H1 (cell line): ENCODE data around the gene TXLNB. TPM values are rescaled to one million over a fixed set of nuclear protein-coding genes. Genes with fewer than 3 reads are reported as not detected.

Experiments used
- CTCF ChIA-PET: fragments of 300-600 bp; sonication (Branson Sonifier 250); formaldehyde crosslinking; loops from one replicate; lab custom pipeline; 2021; ENCODE audit not compliant: partially characterized antibody; lab: Charles Lee
- POLR2A ChIA-PET: fragments of 300-600 bp; sonication (Branson Sonifier 250); formaldehyde crosslinking; loops from one replicate; lab custom pipeline; 2021; ENCODE audit warnings: inconsistent platforms; ENCODE audit not compliant: partially characterized antibody; lab: Charles Lee
- DNase-seq, 2 experiments: peaks; one replicate each; pipeline versions ENCODE4 v3.0.0 to v3.0.0-alpha.2; 2010 to 2022; ENCODE audit warnings: low spot score in 2 of 2, low read depth in 1 of 2, mixed read lengths in 1 of 2
- FAIRE-seq: peaks from 2 replicates; lab custom pipeline; 2011; peaks lifted over from hg19 to GRCh38; lab: Jason Lieb, UNC
- H2AFZ ChIP-seq: 2 replicates; pipeline ENCODE4 v1.8.1; 2012; ENCODE audit warnings: low read length, inconsistent platforms
- H2AK5ac ChIP-seq: 2 replicates; pipeline ENCODE4 v1.6.1; 2013; ENCODE audit warnings: low read depth, low read length
- H2BK120ac ChIP-seq: replicated peaks from 2 replicates; pipeline ENCODE3; 2013; ENCODE audit warnings: low read depth, low read length, inconsistent platforms
- H2BK12ac ChIP-seq: 2 replicates; pipeline ENCODE4 v1.6.1; 2013; ENCODE audit warnings: low read depth, low read length
- H2BK15ac ChIP-seq: 2 replicates; pipeline ENCODE4 v1.6.1; 2013; ENCODE audit warnings: low read length
- H2BK20ac ChIP-seq: 2 replicates; pipeline ENCODE4 v1.6.1; 2013; ENCODE audit warnings: low read length
- H2BK5ac ChIP-seq: 2 replicates; pipeline ENCODE4 v1.6.1; 2013; ENCODE audit warnings: low read depth, low read length
- H3K14ac ChIP-seq: 2 replicates; pipeline ENCODE4 v1.6.1; 2013; ENCODE audit warnings: inconsistent platforms; ENCODE audit not compliant: insufficient read length
- H3K18ac ChIP-seq: 2 replicates; pipeline ENCODE4 v1.6.1; 2013; ENCODE audit warnings: low read length; ENCODE audit errors: extremely low read depth
- H3K23ac ChIP-seq: 2 replicates; pipeline ENCODE4 v1.6.1; 2013; ENCODE audit warnings: inconsistent platforms; ENCODE audit not compliant: insufficient read length
- H3K23me2 ChIP-seq: 2 replicates; pipeline ENCODE4 v1.6.1; 2013; ENCODE audit warnings: low read depth, low read length
- H3K27ac ChIP-seq: 2 replicates; pipeline ENCODE4 v1.6.1; 2011; ENCODE audit warnings: low read depth, low read length, inconsistent platforms
- H3K27me3 ChIP-seq, 4 experiments: replicated peaks in 1 of 4; 1 replicate in 1 of 4; 2 replicates in 3 of 4; pipeline versions ENCODE4 v1.6.1 to v1.8.1; 2011 to 2013; ENCODE audit warnings: low read length in 3 of 4, mild to moderate bottlenecking in 3 of 4, inconsistent platforms in 2 of 4, mixed read lengths in 2 of 4, moderate library complexity in 1 of 4; ENCODE audit not compliant: control insufficient read depth in 3 of 4, insufficient read depth in 3 of 4; ENCODE audit errors: extremely low read depth in 1 of 4
- H3K36me3 ChIP-seq, 4 experiments: 2 replicates each; pipeline versions ENCODE4 v1.6.1 to v1.8.1; 2011 to 2013; ENCODE audit warnings: mild to moderate bottlenecking in 4 of 4, low read length in 3 of 4, moderate library complexity in 2 of 4, control low read depth in 1 of 4, inconsistent platforms in 1 of 4; ENCODE audit not compliant: insufficient read depth in 4 of 4, control insufficient read depth in 2 of 4
- H3K4ac ChIP-seq: replicated peaks from 2 replicates; pipeline ENCODE3; 2013; ENCODE audit warnings: low read length, low read depth, mixed read lengths, inconsistent platforms; ENCODE audit not compliant: insufficient read length
- H3K4me1 ChIP-seq, 4 experiments: replicated peaks in 1 of 4; 1 replicate in 1 of 4; 2 replicates in 3 of 4; pipeline versions ENCODE4 v1.6.1 to v1.8.1; 2011 to 2013; ENCODE audit warnings: low read length in 3 of 4, inconsistent platforms in 2 of 4, mixed read lengths in 1 of 4; ENCODE audit not compliant: insufficient read depth in 4 of 4, control insufficient read depth in 3 of 4
- H3K4me2 ChIP-seq, 2 experiments: 2 replicates each; pipeline versions ENCODE4 v1.6.1 to v1.8.1; 2011 to 2013; ENCODE audit warnings: low read depth in 2 of 2, low read length in 2 of 2, control low read depth in 1 of 2, inconsistent platforms in 1 of 2, mild to moderate bottlenecking in 1 of 2; ENCODE audit not compliant: insufficient read depth in 1 of 2
- H3K4me3 ChIP-seq, 4 experiments: fragments of 200-600, 300-600 bp in 1 of 4; sonication (generic), shearing (Covaris generic), sonication (Bioruptor Twin) in 1 of 4; 2 replicates each; pipeline versions ENCODE4 v1.5.1 to v1.8.1; 2011 to 2016; ENCODE audit warnings: low read length in 4 of 4, low read depth in 3 of 4, control low read depth in 2 of 4, inconsistent platforms in 2 of 4, mild to moderate bottlenecking in 2 of 4, mixed read lengths in 1 of 4, moderate library complexity in 1 of 4; ENCODE audit not compliant: insufficient read depth in 2 of 4; ENCODE audit errors: extremely low read depth in 1 of 4
- H3K56ac ChIP-seq: replicated peaks from 2 replicates; pipeline ENCODE3; 2013; ENCODE audit warnings: low read depth, mild to moderate bottlenecking, mixed read lengths, low read length, inconsistent platforms; ENCODE audit not compliant: insufficient read length
- H3K79me1 ChIP-seq: 2 replicates; pipeline ENCODE4 v1.6.1; 2013; ENCODE audit warnings: low read depth, low read length, control low read depth
- H3K79me2 ChIP-seq, 2 experiments: 2 replicates each; pipeline versions ENCODE4 v1.6.1 to v1.8.1; 2012 to 2013; ENCODE audit warnings: low read length in 2 of 2, mild to moderate bottlenecking in 2 of 2, inconsistent platforms in 1 of 2; ENCODE audit not compliant: insufficient read depth in 2 of 2, control insufficient read depth in 1 of 2
- H3K9ac ChIP-seq, 4 experiments: replicated peaks in 1 of 4; 1 replicate in 1 of 4; 2 replicates in 3 of 4; pipeline versions ENCODE4 v1.6.1 to v1.8.1; 2011 to 2013; ENCODE audit warnings: low read depth in 3 of 4, low read length in 3 of 4, control low read depth in 2 of 4, mild to moderate bottlenecking in 2 of 4, moderate library complexity in 2 of 4, inconsistent platforms in 1 of 4; ENCODE audit errors: extremely low read depth in 1 of 4
- H3K9me3 ChIP-seq, 2 experiments: 2 replicates each; pipeline versions ENCODE4 v1.6.1 to v1.8.1; 2012 to 2013; ENCODE audit warnings: mild to moderate bottlenecking in 2 of 2, moderate library complexity in 2 of 2, control low read depth in 1 of 2, inconsistent platforms in 1 of 2, low read depth in 1 of 2, low read length in 1 of 2, mixed read lengths in 1 of 2; ENCODE audit not compliant: insufficient read depth in 2 of 2
- H4K20me1 ChIP-seq, 2 experiments: replicated peaks in 1 of 2; 2 replicates each; pipeline versions ENCODE3 to v1.8.1; 2011 to 2013; ENCODE audit warnings: inconsistent platforms in 2 of 2, low read length in 2 of 2, mild to moderate bottlenecking in 1 of 2; ENCODE audit not compliant: insufficient read depth in 2 of 2, control insufficient read depth in 1 of 2
- H4K5ac ChIP-seq: 2 replicates; pipeline ENCODE4 v1.6.1; 2013; ENCODE audit warnings: low read length, low read depth, mixed read lengths, inconsistent platforms; ENCODE audit not compliant: insufficient read length
- H4K8ac ChIP-seq: 2 replicates; pipeline ENCODE4 v1.8.0; 2013; ENCODE audit warnings: mild to moderate bottlenecking, moderate library complexity, low read length, inconsistent platforms; ENCODE audit not compliant: insufficient read depth; ENCODE audit errors: extremely low read depth
- H4K91ac ChIP-seq: replicated peaks from 2 replicates; pipeline ENCODE3; 2013; ENCODE audit warnings: low read length, mixed read lengths, inconsistent platforms; ENCODE audit not compliant: insufficient read length
- CTCF ChIP-seq, 3 experiments: IDR thresholded peaks; 1 replicate in 2 of 3; 2 replicates in 1 of 3; pipeline versions ENCODE4 v1.5.1 to v1.6.1; 2011; ENCODE audit warnings: low read length in 3 of 3, mild to moderate bottlenecking in 3 of 3, inconsistent platforms in 2 of 3, low read depth in 1 of 3, moderate library complexity in 1 of 3; ENCODE audit not compliant: insufficient read depth in 1 of 3; ENCODE audit errors: control extremely low read depth in 1 of 3
- E2F6 ChIP-seq: IDR thresholded peaks from 2 replicates; pipeline ENCODE4 v1.6.1; 2012; ENCODE audit warnings: inconsistent platforms
- HDAC6 ChIP-seq: IDR thresholded peaks from one replicate; pipeline ENCODE4 v1.7.1; 2012; ENCODE audit warnings: low read depth, mild to moderate bottlenecking, inconsistent platforms, low read length, moderate library complexity
- KDM5A ChIP-seq: fragments of 200-600 bp; IDR thresholded peaks from 2 replicates; pipeline ENCODE4 v1.7.1; 2012; ENCODE audit warnings: mild to moderate bottlenecking, low read length, inconsistent platforms, mixed read lengths
- RAD21 ChIP-seq, 2 experiments: IDR thresholded peaks in 1 of 2; conservative IDR thresholded peaks in 1 of 2; 2 replicates each; pipeline ENCODE4 v1.6.1; 2011; ENCODE audit warnings: low read depth in 2 of 2, low read length in 2 of 2, improper control_type of control experiment in 1 of 2, inconsistent platforms in 1 of 2, mild to moderate bottlenecking in 1 of 2, moderate library complexity in 1 of 2
- RBBP5 ChIP-seq: IDR thresholded peaks from 2 replicates; pipeline ENCODE4 v1.7.1; 2012; ENCODE audit warnings: low read depth, mild to moderate bottlenecking, inconsistent platforms, low read length, moderate library complexity, borderline replicate concordance
- RNF2 ChIP-seq: fragments of 200-900, 300-1000 bp; sonication (generic); IDR thresholded peaks from 2 replicates; pipeline ENCODE4 v1.7.1; 2016; ENCODE audit warnings: borderline replicate concordance, low read depth, mild to moderate bottlenecking, antibody characterized with exemption, low read length; ENCODE audit not compliant: poor library complexity, severe bottlenecking; ENCODE audit errors: missing control alignments
- SIN3A ChIP-seq, 2 experiments: IDR thresholded peaks in 1 of 2; conservative IDR thresholded peaks in 1 of 2; 2 replicates each; pipeline ENCODE4 v1.6.1; 2011 to 2012; ENCODE audit warnings: low read length in 2 of 2, improper control_type of control experiment in 1 of 2, low read depth in 1 of 2, mild to moderate bottlenecking in 1 of 2
- TBP ChIP-seq: IDR thresholded peaks from 2 replicates; pipeline ENCODE4 v1.6.1; 2011; ENCODE audit warnings: low read depth, low read length, improper control_type of control experiment
- WGBS, 2 experiments: shearing (Covaris generic) in 1 of 2; methylation state at CpG; one replicate each; pipeline versions ENCODE4 v1.1.6 to v1.1.7; 2013 to 2015; ENCODE audit warnings: low lambda C conversion rate in 2 of 2, mixed read lengths in 2 of 2, inconsistent platforms in 1 of 2, low coverage in 1 of 2, missing lambda C conversion rate in 1 of 2; ENCODE audit not compliant: insufficient replicate concordance in 2 of 2, insufficient coverage in 1 of 2, insufficient read length in 1 of 2; ENCODE audit errors: extremely low coverage in 1 of 2, missing lambda C conversion rate in 1 of 2; 5-methylcytosine and 5-hydroxymethylcytosine counted together
- polyA plus RNA-seq, 7 experiments: library from polyadenylated mRNA; depleted of rRNA in 3 of 7; stranded (reverse) in 5 of 7; unstranded in 2 of 7; fragments of >200 nt in 5 of 7; fragments of 200-250 nt in 2 of 7; gene quantifications; 1 replicate in 5 of 7; 2 replicates in 1 of 7; 4 replicates in 1 of 7; pipeline versions ENCODE4 v1.2.1 to v1.2.3, GENCODE V29; 2011 to 2013; ENCODE audit warnings: missing spikeins in 2 of 7, mixed read lengths in 2 of 7
- total RNA-seq: library from RNA; stranded (reverse); fragmentation: NEBNext Ultra II Directional; extraction: Animal tissue kit (Norgen Biotek cat#: 25700); gene quantifications from 2 replicates; pipeline ENCODE4 v1.2.1, GENCODE V29; 2021

TXLNB gene
- total and polyA plus RNA-seq, 2 of the 8 experiments (the other 6 are each of a cell fraction or from before 2014, with no cell fraction given) = 0.05 to 0.17 TPM

GRCh38 chr6:139290787-139291311 lies 949 bp downstream of the TXLNB start:
- FAIRE-seq (no peak), DNase-seq (no peak)
- H3K79me2 ChIP-seq = no peaks in the 10 kb centered on the region
- 0 out of 4 replicates have a peak, but pooled peaks cover 0 to 3% of the 10 kb centered on the region in 2 experiments for H3K9me3 ChIP-seq
- no peak overlapping the region for H3K4ac ChIP-seq
- H3K27me3 ChIP-seq = no peaks in the 10 kb centered on the region
- H3K14ac ChIP-seq = no peak overlapping the region
- H2BK120ac ChIP-seq = no peak overlapping the region
- H2BK20ac ChIP-seq = no peak overlapping the region
- no peak overlapping the region for H3K18ac ChIP-seq
- ChIA-PET POLR2A (no interaction called here), CTCF (no interaction called here)
- H3K23me2 ChIP-seq = no peaks in the 10 kb centered on the region
- no peak overlapping the region for H2BK5ac ChIP-seq
- H3K4me3 ChIP-seq = no peak overlapping the region
- 91% methylated on average over 5 of the region's 5 CpGs; no CpG with 5 or more reads in 1 of the 2 experiments for WGBS, 2 experiments
- no peaks in the 10 kb centered on the region for H3K36me3 ChIP-seq
- H4K20me1 ChIP-seq = no peaks in the 10 kb centered on the region
- no peak overlapping the region for H2AK5ac ChIP-seq
- H4K91ac ChIP-seq = no peak overlapping the region
- peaks cover 2 to 6% (median 5%) of the 10 kb centered on the region in 4 experiments; a peak in 4 of 7 replicates for H3K4me1 ChIP-seq
- no peak overlapping the region for H2AFZ ChIP-seq
- no peak overlapping the region for H3K23ac ChIP-seq
- H3K79me1 ChIP-seq = no peaks in the 10 kb centered on the region
- H2BK15ac ChIP-seq = no peak overlapping the region
- no peak overlapping the region for H3K27ac ChIP-seq
- H3K56ac ChIP-seq = no peak overlapping the region
- H4K8ac ChIP-seq = no peak overlapping the region
- H4K5ac ChIP-seq = no peak overlapping the region
- H3K9ac ChIP-seq = no peak overlapping the region
- no peak overlapping the region for H2BK12ac ChIP-seq
- H3K4me2 ChIP-seq = no peak overlapping the region
- TF ChIP-seq TBP (no peak), HDAC6 (no peak), RNF2 (no peak), RBBP5 (no peak), SIN3A (conservative IDR thresholded peaks at IDR 0.05 in 1 of 2, IDR thresholded peaks at IDR 0.05 in 1 of 2; ENCODE audit: low read depth in 1 of 2, low read length in 2 of 2) (no peak), CTCF (IDR thresholded peaks at IDR 0.05; ENCODE audit: control extremely low read depth in 1 of 3, insufficient read depth in 1 of 3, low read depth in 1 of 3, low read length in 3 of 3) (no peak), RAD21 (IDR thresholded peaks at IDR 0.05 in 1 of 2, conservative IDR thresholded peaks at IDR 0.05 in 1 of 2; ENCODE audit: low read depth in 2 of 2, low read length in 2 of 2) (no peak), E2F6 (no peak), KDM5A (no peak)
